ENCODE results near the gene RPS6KA5. TPM values are rescaled to one million over a fixed set of nuclear protein-coding genes. Genes with fewer than 3 reads are reported as not detected.

The RPS6KA5 gene
- total and polyA plus RNA-seq, 9 of the 15 experiments (the other 6 are each of a cell fraction or from before 2014, with no cell fraction given): 0.88 to 7.7 (median 4.7) TPM

DNA sequence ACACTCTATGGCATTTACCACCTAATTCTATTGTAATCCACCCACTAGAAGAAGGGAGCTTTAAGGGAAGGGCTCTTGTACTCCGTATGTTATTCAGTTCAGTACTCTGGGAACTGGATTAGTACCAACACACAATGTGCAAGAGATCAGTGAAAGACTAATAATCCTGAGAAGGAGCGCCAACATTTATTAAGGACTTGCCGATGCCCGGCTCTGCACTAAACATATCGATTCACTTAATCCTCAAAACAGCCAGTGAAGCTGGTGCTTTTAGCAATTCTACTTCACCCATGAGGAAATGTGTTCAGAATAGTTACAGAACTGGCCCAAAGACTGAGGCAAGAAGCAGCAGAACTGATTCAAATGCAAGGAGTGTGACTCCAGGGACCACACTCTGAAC, 80.9 kb downstream of the RPS6KA5 start:
- intact Hi-C loops (cut with micrococcal nuclease): no loop called here
- no TSS peak for BruUV-seq (replicated peaks)
- H3K9me3 ChIP-seq (replicated peaks; ENCODE audit: control insufficient read depth, insufficient read depth, low read depth, low read length): no peaks in the 10 kb centered on the region
- no peak overlapping the region for H3K27ac ChIP-seq (ENCODE audit: extremely low read depth, low read depth, low read length)
- H3K4me3 ChIP-seq: no peak overlapping the region
- H3K4me1 ChIP-seq (replicated peaks in 1 of 2; ENCODE audit: control insufficient read depth in 2 of 2, insufficient read depth in 2 of 2, low read length in 2 of 2): no peaks in the 10 kb centered on the region
- no peak overlapping the region for H3K9ac ChIP-seq (ENCODE audit: insufficient read depth in 1 of 2, low read depth in 2 of 2, low read length in 2 of 2)
- FAIRE-seq: no peak
- H2AFZ ChIP-seq (ENCODE audit: low read depth, low read length): no peak overlapping the region
- ChIA-PET POLR2A (no interaction called here), CTCF (ENCODE audit: low intra/inter-chr PET ratio) (no interaction called here)
- peaks cover 5% of the 10 kb centered on the region; the same call in 1 of the 3 replicates for H3K36me3 ChIP-seq (ENCODE audit: control insufficient read depth, insufficient read depth, low read length)
- no peak for TF ChIP-seq HDGF (IDR thresholded peaks at IDR 0.05)
- TF ChIP-seq PCBP1 (IDR thresholded peaks at IDR 0.05; ENCODE audit: low read depth, low read length, poor library complexity, severe bottlenecking): no peak
- TF ChIP-seq ZNF707 (CRISPR knock-in tag; conservative IDR thresholded peaks at IDR 0.05): no peak
- TF ChIP-seq NFXL1 (CRISPR knock-in tag; IDR thresholded peaks at IDR 0.05): no peak
- no peak for TF ChIP-seq RFX1 (IDR thresholded peaks at IDR 0.05)
- no peak for TF ChIP-seq ZNF184 (CRISPR knock-in tag; IDR thresholded peaks at IDR 0.05)
- no peak for TF ChIP-seq RBBP5 (IDR thresholded peaks at IDR 0.05; ENCODE audit: borderline replicate concordance, insufficient read depth, low read length, poor library complexity, severe bottlenecking)
- TF ChIP-seq ESRRB (CRISPR knock-in tag; IDR thresholded peaks at IDR 0.05; ENCODE audit: borderline replicate concordance): no peak
- no peak for TF ChIP-seq DIDO1 (tag; IDR thresholded peaks at IDR 0.05; ENCODE audit: low read depth)
- TF ChIP-seq RCOR1 (IDR thresholded peaks at IDR 0.05; ENCODE audit: borderline replicate concordance in 1 of 2, low read depth in 2 of 2, low read length in 2 of 2): no peak
- no peak for TF ChIP-seq ZNF232 (CRISPR knock-in tag; IDR thresholded peaks at IDR 0.05)
- no peak for TF ChIP-seq PCBP2 (IDR thresholded peaks at IDR 0.05; ENCODE audit: low read depth, low read length, poor library complexity, severe bottlenecking)
- TF ChIP-seq COPS2 (conservative IDR thresholded peaks at IDR 0.05): no peak
- no peak for TF ChIP-seq TBP (optimal IDR thresholded peaks at IDR 0.05; ENCODE audit: low read depth, low read length)
- no peak for TF ChIP-seq WHSC1 (IDR thresholded peaks at IDR 0.05; ENCODE audit: low read length)
- H3K4me2 ChIP-seq (ENCODE audit: insufficient read depth, low read length): no peak overlapping the region
- H3K79me2 ChIP-seq (ENCODE audit: control insufficient read depth, insufficient read depth, low read length): no peaks in the 10 kb centered on the region
- in situ Hi-C loops (cut with MboI): no loop called here
- ATAC-seq: no peak
- H3K9me1 ChIP-seq (ENCODE audit: control insufficient read depth, insufficient read depth, low read length): no peaks in the 10 kb centered on the region
- no peak for DNase-seq (ENCODE audit: extremely low read depth in 1 of 4, low spot score in 3 of 4)
- no peaks in the 10 kb centered on the region for H4K20me1 ChIP-seq (replicated peaks; ENCODE audit: control insufficient read depth, insufficient read depth, low read length)
- no peaks in the 10 kb centered on the region for H3K27me3 ChIP-seq (ENCODE audit: control insufficient read depth in 2 of 2, insufficient read depth in 2 of 2, low read length in 2 of 2)
- 75% methylated on average over 5 of the region's 5 CpGs for WGBS (ENCODE audit: insufficient coverage, low coverage, missing lambda C conversion rate)
